Adrenal gland (tissue), 12 donors: ENCODE measurements around the gene HBA1. TPM values are rescaled to one million over a fixed set of nuclear protein-coding genes. Genes with fewer than 3 reads are reported as not detected.
A peak's percentile ranks its signal among the peaks of the same experiment; 100 is the strongest.

Experiments used
- DNase-seq, 7 donors: peaks; one replicate each; pipeline ENCODE4 v3.0.0-alpha.2; 2019 to 2020
- H3K27ac ChIP-seq, 5 donors: fragments of 200-600 bp; sonication (generic) in 4 of 5; 1 replicate in 3 of 5; 2 replicates in 2 of 5; pipeline versions ENCODE4 v1.5.1 to v1.8.0; 2016 to 2020; ENCODE audit warnings: mild to moderate bottlenecking in 1 of 5
- H3K27me3 ChIP-seq: fragments of 200-600 bp; 2 replicates; pipeline ENCODE4 v1.8.0; 2021
- H3K36me3 ChIP-seq, 2 donors: fragments of 200-600 bp; replicated peaks in 1 of 2; 1 replicate in 1 of 2; 2 replicates in 1 of 2; pipeline versions ENCODE4 v1.5.1 to v1.8.0; 2018 to 2022
- H3K4me1 ChIP-seq, 2 donors: fragments of 200-600 bp; replicated peaks in 1 of 2; 1 replicate in 1 of 2; 2 replicates in 1 of 2; pipeline versions ENCODE4 v1.5.1 to v1.8.0; 2018 to 2021
- H3K4me3 ChIP-seq, 4 donors: fragments of 200-600 bp; sonication (generic) in 3 of 4; one replicate each; pipeline ENCODE4 v1.5.1; 2016 to 2018
- H3K9me3 ChIP-seq, 3 donors: fragments of 200-600 bp; sonication (generic) in 1 of 3; replicated peaks in 1 of 3; 1 replicate in 2 of 3; 2 replicates in 1 of 3; pipeline versions ENCODE4 v1.5.1 to v1.8.0; 2016 to 2021
- POLR2A ChIP-seq, 2 donors: fragments of 450-650 bp; IDR thresholded peaks; one replicate each; pipeline ENCODE4 v1.6.1; 2017; ENCODE audit warnings: antibody characterized with exemption in 2 of 2, mild to moderate bottlenecking in 2 of 2, moderate library complexity in 1 of 2
- WGBS, 4 donors: extraction: QIAGEN DNeasy Blood & Tissue Kit in 2 of 4; methylation state at CpG; one replicate each; pipeline versions ENCODE4 v1.1.5 to v1.1.7; 2013 to 2017; 5-methylcytosine and 5-hydroxymethylcytosine counted together
- intact Hi-C, 2 donors: fragments of 100-400 bp; cut with DNase I; formaldehyde crosslinking; loops; one replicate each; pipeline versions ENCODE4 v1.14.1 to v1.15.0; 2022 to 2023
- polyA plus RNA-seq, 3 donors: library from polyadenylated mRNA; stranded (reverse); fragments of 200-250 nt in 2 of 3; fragments of 350-450 nt in 1 of 3; fragmentation: Illumina TruSeq in 1 of 3; extraction: RNeasy Lipid Tissue Mini Kit (QIAGEN cat#74804) in 1 of 3; gene quantifications; one replicate each; pipeline ENCODE4 v1.2.3, GENCODE V29; 2013 to 2014
- total RNA-seq, 9 donors: library from RNA; depleted of rRNA in 4 of 9; stranded (reverse); fragments of >200 nt in 4 of 9; fragments of 120-200 nt in 1 of 9; fragmentation: NEBNext Ultra II Directional in 1 of 9; extraction: Animal tissue kit (Norgen Biotek cat#: 25700) in 1 of 9; gene quantifications; one replicate each; pipeline versions ENCODE4 v1.1.0 to v1.2.4, GENCODE V29; 2013 to 2023
- TF ChIP-seq, protein P1 (sequence below), 6 experiments: fragments of 450-650 bp in 4 of 6; fragments of 200-600 bp in 2 of 6; sonication (generic) in 1 of 6; IDR thresholded peaks; 1 replicate in 5 of 6; 2 replicates in 1 of 6; pipeline versions ENCODE4 v1.5.1 to v1.8.0; 2016 to 2021; ENCODE audit warnings: antibody characterized with exemption in 6 of 6, mild to moderate bottlenecking in 2 of 6, moderate library complexity in 1 of 6
- donor health status: healthy with polysubstance abuse.
- donor health status: Bipolar disorder and iron deficiency.
- donor health status: DM: yes; HTN: yes; CAD: no.
- donor health status: DM: no; HTN: no; CAD: no.
- donor health status: DM: no; HTN: no; CAD: no.
- donor health status: DM: yes; HTN: yes; CAD: no.

HBA1 gene
- total and polyA plus RNA-seq, 12 donors: 12.7 to 742 (median 25.2) TPM; not detected in 4

DNA sequence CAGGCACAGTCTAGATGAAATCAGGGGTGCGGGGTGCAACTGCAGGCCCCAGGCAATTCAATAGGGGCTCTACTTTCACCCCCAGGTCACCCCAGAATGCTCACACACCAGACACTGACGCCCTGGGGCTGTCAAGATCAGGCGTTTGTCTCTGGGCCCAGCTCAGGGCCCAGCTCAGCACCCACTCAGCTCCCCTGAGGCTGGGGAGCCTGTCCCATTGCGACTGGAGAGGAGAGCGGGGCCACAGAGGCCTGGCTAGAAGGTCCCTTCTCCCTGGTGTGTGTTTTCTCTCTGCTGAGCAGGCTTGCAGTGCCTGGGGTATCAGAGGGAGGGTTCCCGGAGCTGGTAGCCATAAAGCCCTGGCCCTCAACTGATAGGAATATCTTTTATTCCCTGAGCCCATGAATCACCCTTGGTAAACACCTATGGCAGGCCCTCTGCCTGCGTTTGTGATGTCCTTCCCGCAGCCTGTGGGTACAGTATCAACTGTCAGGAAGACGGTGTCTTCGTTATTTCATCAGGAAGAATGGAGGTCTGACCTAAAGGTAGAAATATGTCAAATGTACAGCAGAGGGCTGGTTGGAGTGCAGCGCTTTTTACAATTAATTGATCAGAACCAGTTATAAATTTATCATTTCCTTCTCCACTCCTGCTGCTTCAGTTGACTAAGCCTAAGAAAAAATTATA, 1.6 kb downstream of the HBA1 start:
- intact Hi-C loops: no loop called here
- 64 to 72% (median 69%) methylated on average over 8 to 11 of the region's 11 CpGs for WGBS, 4 donors
- Histone ChIP-seq H3K27ac (no peak overlapping the region), H3K9me3 (no peaks in the 10 kb centered on the region), H3K36me3 (no peaks in the 10 kb centered on the region), H3K27me3 (peaks cover 53% of the 10 kb centered on the region), H3K4me3 (no peak overlapping the region), H3K4me1 (peaks cover 5 to 17% of the 10 kb centered on the region in 2 donors)
- no peak for DNase-seq
- TF ChIP-seq, protein P1, sequence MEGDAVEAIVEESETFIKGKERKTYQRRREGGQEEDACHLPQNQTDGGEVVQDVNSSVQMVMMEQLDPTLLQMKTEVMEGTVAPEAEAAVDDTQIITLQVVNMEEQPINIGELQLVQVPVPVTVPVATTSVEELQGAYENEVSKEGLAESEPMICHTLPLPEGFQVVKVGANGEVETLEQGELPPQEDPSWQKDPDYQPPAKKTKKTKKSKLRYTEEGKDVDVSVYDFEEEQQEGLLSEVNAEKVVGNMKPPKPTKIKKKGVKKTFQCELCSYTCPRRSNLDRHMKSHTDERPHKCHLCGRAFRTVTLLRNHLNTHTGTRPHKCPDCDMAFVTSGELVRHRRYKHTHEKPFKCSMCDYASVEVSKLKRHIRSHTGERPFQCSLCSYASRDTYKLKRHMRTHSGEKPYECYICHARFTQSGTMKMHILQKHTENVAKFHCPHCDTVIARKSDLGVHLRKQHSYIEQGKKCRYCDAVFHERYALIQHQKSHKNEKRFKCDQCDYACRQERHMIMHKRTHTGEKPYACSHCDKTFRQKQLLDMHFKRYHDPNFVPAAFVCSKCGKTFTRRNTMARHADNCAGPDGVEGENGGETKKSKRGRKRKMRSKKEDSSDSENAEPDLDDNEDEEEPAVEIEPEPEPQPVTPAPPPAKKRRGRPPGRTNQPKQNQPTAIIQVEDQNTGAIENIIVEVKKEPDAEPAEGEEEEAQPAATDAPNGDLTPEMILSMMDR (IDR thresholded peaks at IDR 0.05): no peak
- no peak for TF ChIP-seq POLR2A (IDR thresholded peaks at IDR 0.05)

DNA sequence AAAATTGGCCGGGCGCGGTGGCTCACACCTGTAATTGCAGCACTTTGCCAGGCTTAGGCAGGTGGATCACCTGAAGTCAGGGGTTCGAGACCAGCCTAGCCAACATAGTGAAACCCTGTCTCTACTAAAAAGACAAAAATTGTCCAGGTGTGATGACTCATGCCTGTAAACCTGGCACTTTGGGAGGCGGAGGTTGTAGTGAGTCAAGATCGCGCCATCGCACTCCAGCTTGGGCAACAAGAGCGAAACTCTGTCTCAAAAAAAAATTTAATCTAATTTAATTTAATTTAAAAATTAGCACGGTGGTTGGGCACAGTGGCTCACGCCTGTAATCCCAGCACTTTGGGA, 2.2 kb downstream of the HBA1 start:
- H3K9me3 ChIP-seq: no peaks in the 10 kb centered on the region
- peaks cover 53% of the 10 kb centered on the region for H3K27me3 ChIP-seq
- 78 to 84% (median 80%) methylated on average over 11 of the region's 11 CpGs for WGBS, 4 donors
- H3K36me3 ChIP-seq: no peaks in the 10 kb centered on the region
- no peak for DNase-seq
- intact Hi-C loops: no loop called here
- H3K4me1 ChIP-seq: peaks cover 5 to 17% of the 10 kb centered on the region in 2 donors
- H3K4me3 ChIP-seq: no peak overlapping the region
- no peak overlapping the region for H3K27ac ChIP-seq
- TF ChIP-seq, protein P1 (IDR thresholded peaks at IDR 0.05): no peak
- no peak for TF ChIP-seq POLR2A (IDR thresholded peaks at IDR 0.05)

DNA sequence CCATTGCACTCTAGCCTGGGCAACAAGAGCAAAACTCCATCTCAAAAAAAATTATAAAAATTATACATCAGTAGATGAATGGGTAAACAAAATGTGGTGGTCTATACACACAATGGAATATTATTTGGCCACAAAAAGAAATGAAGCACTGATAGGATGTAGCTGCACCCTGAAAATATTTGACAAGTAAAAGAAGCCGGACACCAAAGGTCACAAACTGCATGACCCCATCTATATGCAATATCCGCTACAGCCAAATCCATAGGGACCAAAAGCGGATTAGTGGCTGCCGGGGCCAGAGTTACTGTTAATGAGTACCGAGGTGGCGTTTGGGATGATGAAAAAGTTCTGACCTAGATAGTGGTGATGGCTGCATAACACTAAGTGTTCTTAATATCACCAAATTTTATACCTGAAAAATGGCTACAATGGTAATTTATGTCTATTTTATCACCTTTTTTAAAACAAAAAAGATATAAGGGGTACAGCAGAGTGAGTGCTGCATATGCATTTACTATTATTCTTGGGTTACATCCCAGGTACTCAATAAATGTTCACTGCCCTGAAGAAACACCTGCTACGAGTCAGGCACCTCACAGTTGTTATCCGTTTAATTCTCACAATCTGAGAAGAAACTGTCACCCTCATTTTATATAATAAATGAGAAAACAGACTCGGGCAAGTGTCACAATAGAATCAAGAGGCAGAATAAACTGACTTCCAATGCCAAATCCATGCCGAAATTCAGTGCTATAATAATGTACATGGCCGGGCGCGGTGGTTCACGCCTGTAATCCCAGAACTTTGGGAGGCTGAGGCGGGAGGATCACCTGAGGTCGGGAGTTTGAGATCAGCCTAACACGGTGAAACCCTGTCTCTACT, 3.0 kb downstream of the HBA1 start:
- no peak for TF ChIP-seq POLR2A (IDR thresholded peaks at IDR 0.05)
- TF ChIP-seq, protein P1 (IDR thresholded peaks at IDR 0.05): no peak
- peaks cover 52% of the 10 kb centered on the region for H3K27me3 ChIP-seq

DNA sequence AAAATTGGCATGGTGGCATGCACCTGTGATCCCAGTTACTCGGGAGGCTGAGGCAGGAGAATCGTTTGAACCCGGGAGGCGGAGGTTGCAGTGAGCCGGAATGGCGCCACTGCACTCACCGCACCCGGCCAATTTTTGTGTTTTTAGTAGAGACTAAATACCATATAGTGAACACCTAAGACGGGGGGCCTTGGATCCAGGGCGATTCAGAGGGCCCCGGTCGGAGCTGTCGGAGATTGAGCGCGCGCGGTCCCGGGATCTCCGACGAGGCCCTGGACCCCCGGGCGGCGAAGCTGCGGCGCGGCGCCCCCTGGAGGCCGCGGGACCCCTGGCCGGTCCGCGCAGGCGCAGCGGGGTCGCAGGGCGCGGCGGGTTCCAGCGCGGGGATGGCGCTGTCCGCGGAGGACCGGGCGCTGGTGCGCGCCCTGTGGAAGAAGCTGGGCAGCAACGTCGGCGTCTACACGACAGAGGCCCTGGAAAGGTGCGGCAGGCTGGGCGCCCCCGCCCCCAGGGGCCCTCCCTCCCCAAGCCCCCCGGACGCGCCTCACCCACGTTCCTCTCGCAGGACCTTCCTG, 3.7 kb downstream of the HBA1 start, which contains the start of gene HBQ1:
Gene HBQ1 (plus strand): TSS at position 359 of the 575 bp plus-strand sequence. CDS start 28 bp downstream, at position 387.
- intact Hi-C loops: loop anchor here in 1 of 2 donors (5.0 kb wide), 1 partner anchor 73 kb away; no protein-coding TSS in a partner anchor
- TF ChIP-seq, protein P1 (IDR thresholded peaks at IDR 0.05): peak in 2 of 6 experiments; percentile 36 to 50
- TF ChIP-seq POLR2A (IDR thresholded peaks at IDR 0.05): no peak
- H3K27ac ChIP-seq: no peak within 1 kb of the TSS
- peaks cover 5 to 17% of the 10 kb centered on the region in 2 donors for H3K4me1 ChIP-seq
- H3K4me3 ChIP-seq: peak within 1 kb of the TSS in 1 of 4 donors; percentile 33
- no peak for DNase-seq
- peaks cover 45% of the 10 kb centered on the region for H3K27me3 ChIP-seq
- no peaks in the 10 kb centered on the region for H3K36me3 ChIP-seq
- no peaks in the 10 kb centered on the region for H3K9me3 ChIP-seq
- WGBS, 4 donors: 3 to 15% (median 9%) methylated on average over 6 to 59 of the region's 59 CpGs

More for the DNA sequence above, 3.0 kb downstream of the HBA1 start:
- intact Hi-C loops: loop anchor here in 1 of 2 donors (5.0 kb wide), 1 partner anchor 72 kb away; no protein-coding TSS in a partner anchor
- no peaks in the 10 kb centered on the region for H3K36me3 ChIP-seq
- H3K27ac ChIP-seq: no peak overlapping the region
- DNase-seq: no peak
- no peak overlapping the region for H3K4me3 ChIP-seq
- WGBS, 4 donors: 72 to 78% (median 76%) methylated on average over 17 of the region's 17 CpGs
- no peaks in the 10 kb centered on the region for H3K9me3 ChIP-seq
- H3K4me1 ChIP-seq: peaks cover 5 to 17% of the 10 kb centered on the region in 2 donors
